GM23338 (cell line): ENCODE measurements around the gene ELOB. TPM values are rescaled to one million over a fixed set of nuclear protein-coding genes. Genes with fewer than 3 reads are reported as not detected.

Experiments used
- ATAC-seq: fragments of 200-7000 bp; cut with Tn5 transposase; 3 replicates; pipeline ENCODE4 v1.9.1; 2020
- DNase-seq: peaks from one replicate; pipeline ENCODE4 v3.0.0-alpha.2; 2015; ENCODE audit warnings: low spot score
- H2AFZ ChIP-seq: fragments of 200-600 bp; sonication (generic); 2 replicates; pipeline ENCODE4 v1.8.0; 2016; ENCODE audit warnings: antibody characterized with exemption, mild to moderate bottlenecking, moderate library complexity
- H3F3A ChIP-seq: fragments of 200-600 bp; sonication (generic); replicated peaks from 2 replicates; pipeline ENCODE4 v1.8.0; 2017; ENCODE audit warnings: antibody characterized with exemption, mixed run types, low read depth
- H3K27ac ChIP-seq: fragments of 200-600 bp; sonication (generic); 2 replicates; pipeline ENCODE4 v1.6.1; 2016; ENCODE audit warnings: low read depth
- H3K27me3 ChIP-seq: fragments of 200-600 bp; sonication (generic); 2 replicates; pipeline ENCODE4 v1.8.0; 2016; ENCODE audit warnings: mild to moderate bottlenecking, mixed run types, moderate library complexity; ENCODE audit not compliant: insufficient read depth
- H3K36me3 ChIP-seq: fragments of 200-600 bp; sonication (generic); 2 replicates; pipeline ENCODE4 v1.8.0; 2016; ENCODE audit warnings: mild to moderate bottlenecking; ENCODE audit not compliant: insufficient read depth
- H3K4me1 ChIP-seq: fragments of 200-600 bp; sonication (generic); 2 replicates; pipeline ENCODE4 v1.8.0; 2016; ENCODE audit warnings: mild to moderate bottlenecking, moderate library complexity; ENCODE audit not compliant: insufficient read depth
- H3K4me2 ChIP-seq: fragments of 200-600 bp; sonication (generic); 2 replicates; pipeline ENCODE4 v1.7.1; 2017; ENCODE audit warnings: mixed run types
- H3K4me3 ChIP-seq: fragments of 200-600 bp; sonication (generic); 2 replicates; pipeline ENCODE4 v1.6.1; 2016; ENCODE audit warnings: mixed run types
- H3K79me2 ChIP-seq: fragments of 200-600 bp; sonication (generic); replicated peaks from 2 replicates; pipeline ENCODE4 v1.8.0; 2017; ENCODE audit warnings: mild to moderate bottlenecking; ENCODE audit not compliant: insufficient read depth
- H3K9me2 ChIP-seq: fragments of 200-600 bp; sonication (generic); 2 replicates; pipeline ENCODE4 v1.8.0; 2017; ENCODE audit not compliant: insufficient read depth
- H4K20me1 ChIP-seq: fragments of 200-600 bp; sonication (generic); replicated peaks from 2 replicates; pipeline ENCODE4 v1.8.0; 2017; ENCODE audit warnings: mild to moderate bottlenecking; ENCODE audit not compliant: insufficient read depth
- H3K27ac Mint-ChIP-seq: 2 replicates; pipeline ENCODE4 v1.8.0; 2020; ENCODE audit warnings: inconsistent platforms, mild to moderate bottlenecking, moderate library complexity, mixed read lengths
- H3K27me3 Mint-ChIP-seq: 3 replicates; pipeline ENCODE4 v1.8.0; 2022; ENCODE audit warnings: low read depth, mild to moderate bottlenecking, moderate library complexity, mixed read lengths, inconsistent platforms; ENCODE audit not compliant: insufficient read depth, poor library complexity
- H3K36me3 Mint-ChIP-seq: 3 replicates; pipeline ENCODE4 v1.8.0; 2021; ENCODE audit warnings: low read depth, mild to moderate bottlenecking, inconsistent platforms, moderate library complexity, mixed read lengths
- H3K4me1 Mint-ChIP-seq: 3 replicates; pipeline ENCODE4 v1.8.0; 2020; ENCODE audit warnings: mild to moderate bottlenecking, inconsistent platforms, mixed read lengths
- H3K4me3 Mint-ChIP-seq: 3 replicates; pipeline ENCODE4 v1.8.0; 2021; ENCODE audit warnings: moderate library complexity, mild to moderate bottlenecking, inconsistent platforms, mixed read lengths
- H3K9me3 Mint-ChIP-seq: 3 replicates; pipeline ENCODE4 v1.8.0; 2020; ENCODE audit warnings: moderate library complexity, mild to moderate bottlenecking, inconsistent platforms, mixed read lengths
- CREB1 ChIP-seq: fragments of 250-450 bp; sonication (Bioruptor Pico); IDR thresholded peaks from 2 replicates; pipeline ENCODE4 v1.5.0; 2020; ENCODE audit warnings: low read depth, mild to moderate bottlenecking, moderate library complexity
- ETS1 ChIP-seq: IDR thresholded peaks from 2 replicates; pipeline ENCODE4 v1.6.1; 2016; ENCODE audit warnings: antibody characterized with exemption
- EZH2 ChIP-seq: fragments of 200-600 bp; sonication (generic); IDR thresholded peaks from one replicate; pipeline ENCODE4 v1.8.0; 2017; ENCODE audit warnings: antibody characterized with exemption, mild to moderate bottlenecking, low read depth; ENCODE audit not compliant: unreplicated experiment
- EZH2phosphoT487 ChIP-seq: fragments of 200-600 bp; sonication (generic); IDR thresholded peaks from one replicate; pipeline ENCODE4 v1.8.1; 2018; ENCODE audit warnings: antibody characterized with exemption; ENCODE audit not compliant: unreplicated experiment
- JUNB ChIP-seq: IDR thresholded peaks from one replicate; pipeline ENCODE4 v1.6.1; 2016; ENCODE audit warnings: antibody characterized with exemption; ENCODE audit not compliant: unreplicated experiment
- NANOG ChIP-seq: IDR thresholded peaks from 2 replicates; pipeline ENCODE4 v1.6.1; 2016; ENCODE audit warnings: antibody characterized with exemption, borderline replicate concordance
- POLR2AphosphoS5 ChIP-seq: IDR thresholded peaks from 2 replicates; pipeline ENCODE4 v1.6.1; 2016; ENCODE audit warnings: antibody characterized with exemption, low read depth
- STAT1 ChIP-seq: IDR thresholded peaks from one replicate; pipeline ENCODE4 v1.6.1; 2016; ENCODE audit warnings: antibody characterized with exemption; ENCODE audit not compliant: unreplicated experiment
- ZNF114 ChIP-seq: fragments of 250-450 bp; sonication (Bioruptor Pico); IDR thresholded peaks from 2 replicates; pipeline ENCODE4 v1.5.0; 2020; ENCODE audit warnings: mild to moderate bottlenecking, moderate library complexity
- ZNF331 ChIP-seq: fragments of 250-450 bp; sonication (Bioruptor Pico); IDR thresholded peaks from 2 replicates; pipeline ENCODE4 v1.5.0; 2020; ENCODE audit warnings: low read depth, mild to moderate bottlenecking, moderate library complexity
- ZNF462 ChIP-seq: fragments of 250-450 bp; sonication (Bioruptor Pico); IDR thresholded peaks from 2 replicates; pipeline ENCODE4 v1.5.0; 2020; ENCODE audit warnings: mild to moderate bottlenecking, moderate library complexity
- polyA plus RNA-seq: library from polyadenylated mRNA; unstranded; fragments of >200 nt; fragmentation: Nextera tagmentation; extraction: Ambion mirVana; gene quantifications from 2 replicates; pipeline ENCODE4 v1.2.1, GENCODE V29; 2016
- total RNA-seq: library from RNA; depleted of rRNA; stranded (reverse); fragments of >200 nt; shearing (Covaris generic); gene quantifications from 2 replicates; pipeline ENCODE4 v1.2.3, GENCODE V29; 2014
- TF ChIP-seq, protein P1 (sequence below): IDR thresholded peaks from one replicate; pipeline ENCODE4 v1.6.1; 2018; ENCODE audit warnings: antibody characterized with exemption; ENCODE audit not compliant: unreplicated experiment

The ELOB gene
- total and polyA plus RNA-seq, 2 experiments from 2014 or later = 278 to 756 TPM

DNA sequence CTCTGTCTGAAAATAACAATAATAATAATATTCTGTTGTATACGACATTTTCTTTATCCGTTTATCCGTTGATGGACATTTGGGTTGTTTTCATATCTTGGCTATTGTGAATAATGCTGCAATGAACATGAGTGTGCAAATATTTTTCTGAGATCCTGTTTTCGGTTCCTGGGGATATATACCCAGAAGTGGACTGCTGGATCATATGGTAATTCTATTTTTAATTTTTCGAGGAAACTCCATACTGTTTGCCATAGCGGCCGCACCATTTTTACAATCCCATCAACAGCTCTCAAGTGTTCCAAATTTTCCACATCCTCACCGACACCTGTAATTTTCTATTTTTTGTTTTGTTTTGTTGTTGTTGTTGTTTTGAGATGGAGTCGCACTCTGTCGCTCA, 15.9 kb upstream of the ELOB start:
- H3K36me3 Mint-ChIP-seq = no peaks in the 10 kb centered on the region
- no peak for TF ChIP-seq CREB1
- TF ChIP-seq, protein P1, sequence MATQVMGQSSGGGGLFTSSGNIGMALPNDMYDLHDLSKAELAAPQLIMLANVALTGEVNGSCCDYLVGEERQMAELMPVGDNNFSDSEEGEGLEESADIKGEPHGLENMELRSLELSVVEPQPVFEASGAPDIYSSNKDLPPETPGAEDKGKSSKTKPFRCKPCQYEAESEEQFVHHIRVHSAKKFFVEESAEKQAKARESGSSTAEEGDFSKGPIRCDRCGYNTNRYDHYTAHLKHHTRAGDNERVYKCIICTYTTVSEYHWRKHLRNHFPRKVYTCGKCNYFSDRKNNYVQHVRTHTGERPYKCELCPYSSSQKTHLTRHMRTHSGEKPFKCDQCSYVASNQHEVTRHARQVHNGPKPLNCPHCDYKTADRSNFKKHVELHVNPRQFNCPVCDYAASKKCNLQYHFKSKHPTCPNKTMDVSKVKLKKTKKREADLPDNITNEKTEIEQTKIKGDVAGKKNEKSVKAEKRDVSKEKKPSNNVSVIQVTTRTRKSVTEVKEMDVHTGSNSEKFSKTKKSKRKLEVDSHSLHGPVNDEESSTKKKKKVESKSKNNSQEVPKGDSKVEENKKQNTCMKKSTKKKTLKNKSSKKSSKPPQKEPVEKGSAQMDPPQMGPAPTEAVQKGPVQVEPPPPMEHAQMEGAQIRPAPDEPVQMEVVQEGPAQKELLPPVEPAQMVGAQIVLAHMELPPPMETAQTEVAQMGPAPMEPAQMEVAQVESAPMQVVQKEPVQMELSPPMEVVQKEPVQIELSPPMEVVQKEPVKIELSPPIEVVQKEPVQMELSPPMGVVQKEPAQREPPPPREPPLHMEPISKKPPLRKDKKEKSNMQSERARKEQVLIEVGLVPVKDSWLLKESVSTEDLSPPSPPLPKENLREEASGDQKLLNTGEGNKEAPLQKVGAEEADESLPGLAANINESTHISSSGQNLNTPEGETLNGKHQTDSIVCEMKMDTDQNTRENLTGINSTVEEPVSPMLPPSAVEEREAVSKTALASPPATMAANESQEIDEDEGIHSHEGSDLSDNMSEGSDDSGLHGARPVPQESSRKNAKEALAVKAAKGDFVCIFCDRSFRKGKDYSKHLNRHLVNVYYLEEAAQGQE = no peak
- TF ChIP-seq EZH2 = no peak
- no peak for TF ChIP-seq ZNF114 (CRISPR knock-in tag)
- TF ChIP-seq STAT1 = no peak
- no peak for TF ChIP-seq ZNF331 (CRISPR knock-in tag)
- TF ChIP-seq ZNF462 (CRISPR knock-in tag) = no peak
- no peak for TF ChIP-seq ETS1
- TF ChIP-seq NANOG = no peak
- no peak for TF ChIP-seq POLR2AphosphoS5
- no peak for TF ChIP-seq JUNB
- no peak for TF ChIP-seq EZH2phosphoT487
- Histone ChIP-seq H3K79me2 (no peaks in the 10 kb centered on the region), H3K36me3 (no peaks in the 10 kb centered on the region), H3K27ac (no peak overlapping the region), H3K27me3 (no peaks in the 10 kb centered on the region), H3K4me2 (no peak overlapping the region), H3K4me1 (no peaks in the 10 kb centered on the region), H3F3A (no peaks in the 10 kb centered on the region), H3K4me3 (no peak overlapping the region), H3K9me2 (no peaks in the 10 kb centered on the region), H4K20me1 (no peaks in the 10 kb centered on the region), H2AFZ (no peak overlapping the region)
- no peaks in the 10 kb centered on the region for H3K9me3 Mint-ChIP-seq
- no peak overlapping the region for H3K4me3 Mint-ChIP-seq
- ATAC-seq = no peak
- DNase-seq = no peak
- peaks cover 12% of the 10 kb centered on the region for H3K27me3 Mint-ChIP-seq
- no peak overlapping the region for H3K27ac Mint-ChIP-seq
- no peaks in the 10 kb centered on the region for H3K4me1 Mint-ChIP-seq
